Activated T-cell treated with anti-CD3 and anti-CD28 coated beads, Interleukin-2, amount 50 U/mL, for 24 hours (primary cell): ENCODE data around the gene SLC34A2.
"Not testable (repeated sequence)": the region's sequence is repeated elsewhere in the genome, so short reads cannot be mapped to it uniquely, and the experiment has no call there.

Experiments
- DNase-seq: peaks from one replicate; pipeline ENCODE4 v3.0.0-alpha.2; 2020
- H3K27ac Mint-ChIP-seq: 2 replicates; pipeline ENCODE4 v1.8.0; 2020; ENCODE audit warnings: mild to moderate bottlenecking, mixed read lengths
- H3K27me3 Mint-ChIP-seq: 2 replicates; pipeline ENCODE4 v1.8.0; 2020; ENCODE audit warnings: mixed read lengths
- H3K36me3 Mint-ChIP-seq: 2 replicates; pipeline ENCODE4 v1.8.0; 2020; ENCODE audit warnings: low read depth, mixed read lengths
- H3K4me1 Mint-ChIP-seq: 2 replicates; pipeline ENCODE4 v1.8.0; 2020; ENCODE audit warnings: low read depth, mixed read lengths
- H3K4me3 Mint-ChIP-seq: 2 replicates; pipeline ENCODE4 v1.8.0; 2020; ENCODE audit warnings: mild to moderate bottlenecking, moderate library complexity, mixed read lengths
- H3K9me3 Mint-ChIP-seq: 2 replicates; pipeline ENCODE4 v1.8.0; 2020; ENCODE audit warnings: mixed read lengths

SLC34A2 gene

GRCh38 chr4:25650311-25650710, 5.3 kb upstream of the SLC34A2 start:
- no peak for DNase-seq
- Mint-ChIP-seq H3K36me3 (no peaks in the 10 kb centered on the region), H3K27ac (no peak overlapping the region), H3K4me1 (peaks cover 2% of the 10 kb centered on the region), H3K27me3 (peaks cover 18% of the 10 kb centered on the region), H3K9me3 (no peaks in the 10 kb centered on the region), H3K4me3 (no peak overlapping the region)

DNA sequence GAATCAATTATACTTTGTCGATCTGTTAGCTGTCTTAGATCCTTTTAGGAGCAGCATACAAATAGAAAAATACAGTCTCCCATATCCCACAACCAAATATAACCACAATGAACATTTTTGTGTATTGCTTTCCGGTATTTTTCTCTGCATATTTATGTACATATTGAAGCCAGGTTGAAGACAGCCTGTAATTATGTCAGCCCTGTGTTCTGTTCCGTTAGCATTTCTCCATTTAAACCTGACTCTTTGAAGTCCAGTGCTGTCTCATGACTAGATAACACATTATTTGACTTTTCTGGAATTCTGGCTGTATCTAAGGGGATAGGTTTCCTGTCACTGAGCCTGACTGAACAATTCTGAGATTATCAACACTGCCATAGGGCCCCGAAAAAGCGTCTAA, 4.0 kb upstream of the SLC34A2 start:
- H3K4me1 Mint-ChIP-seq, result peaks cover 6% of the 10 kb centered on the region
- peaks cover 28% of the 10 kb centered on the region for H3K27me3 Mint-ChIP-seq
- H3K36me3 Mint-ChIP-seq, result no peaks in the 10 kb centered on the region
- no peak overlapping the region for H3K4me3 Mint-ChIP-seq
- H3K27ac Mint-ChIP-seq, result no peak overlapping the region
- no peaks in the 10 kb centered on the region for H3K9me3 Mint-ChIP-seq
- no peak for DNase-seq

GRCh38 chr4:25654031-25654970, 1.4 kb upstream of the SLC34A2 start:
- Mint-ChIP-seq H3K36me3 (no peaks in the 10 kb centered on the region), H3K27ac (no peak overlapping the region), H3K4me1 (peaks cover 6% of the 10 kb centered on the region), H3K9me3 (no peaks in the 10 kb centered on the region), H3K27me3 (peaks cover 34% of the 10 kb centered on the region), H3K4me3 (no peak overlapping the region)
- DNase-seq, result no peak

DNA sequence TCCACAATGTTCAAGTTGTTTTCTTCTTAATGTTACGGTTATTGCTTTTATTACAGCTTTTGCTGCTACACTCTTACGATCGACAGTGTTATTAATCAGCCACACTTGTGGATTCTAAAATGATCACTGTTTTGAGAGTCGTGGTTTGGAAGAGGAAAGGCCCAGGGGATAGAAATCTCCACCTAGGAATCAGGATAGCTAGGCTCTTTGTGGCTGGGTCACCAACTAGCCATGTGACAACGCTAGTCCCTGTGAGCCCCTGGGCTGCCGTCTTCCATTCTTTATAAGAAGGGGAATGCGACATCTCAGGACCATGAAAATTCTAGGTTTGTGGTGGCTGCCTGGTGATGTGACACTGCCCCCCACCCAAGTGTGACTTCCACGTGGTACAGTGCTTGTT, 380 bp downstream of the SLC34A2 start:
- DNase-seq, result no peak
- Mint-ChIP-seq H3K4me3 (no peak overlapping the region), H3K4me1 (peaks cover 6% of the 10 kb centered on the region), H3K9me3 (no peaks in the 10 kb centered on the region), H3K27me3 (peaks cover 34% of the 10 kb centered on the region), H3K36me3 (no peaks in the 10 kb centered on the region), H3K27ac (no peak overlapping the region)

GRCh38 chr4:25658357-25658771, 2.7 kb downstream of the SLC34A2 start:
- H3K36me3 Mint-ChIP-seq, result no peaks in the 10 kb centered on the region
- peaks cover 33% of the 10 kb centered on the region for H3K27me3 Mint-ChIP-seq
- no peak overlapping the region for H3K27ac Mint-ChIP-seq
- no peak for DNase-seq
- H3K9me3 Mint-ChIP-seq, result no peaks in the 10 kb centered on the region
- no peak overlapping the region for H3K4me3 Mint-ChIP-seq
- H3K4me1 Mint-ChIP-seq, result peaks cover 6% of the 10 kb centered on the region

- H3K36me3 Mint-ChIP-seq, result no peaks in the 10 kb centered on the region
- H3K27me3 Mint-ChIP-seq, result peaks cover 31% of the 10 kb centered on the region
- H3K4me1 Mint-ChIP-seq, result peaks cover 6% of the 10 kb centered on the region
- H3K9me3 Mint-ChIP-seq, result no peaks in the 10 kb centered on the region
- no peak overlapping the region for H3K27ac Mint-ChIP-seq
- DNase-seq, result no peak
- no peak overlapping the region for H3K4me3 Mint-ChIP-seq
Measured at GRCh38 chr4:25658777-25659176, 3.1 kb downstream of the SLC34A2 start.

DNA sequence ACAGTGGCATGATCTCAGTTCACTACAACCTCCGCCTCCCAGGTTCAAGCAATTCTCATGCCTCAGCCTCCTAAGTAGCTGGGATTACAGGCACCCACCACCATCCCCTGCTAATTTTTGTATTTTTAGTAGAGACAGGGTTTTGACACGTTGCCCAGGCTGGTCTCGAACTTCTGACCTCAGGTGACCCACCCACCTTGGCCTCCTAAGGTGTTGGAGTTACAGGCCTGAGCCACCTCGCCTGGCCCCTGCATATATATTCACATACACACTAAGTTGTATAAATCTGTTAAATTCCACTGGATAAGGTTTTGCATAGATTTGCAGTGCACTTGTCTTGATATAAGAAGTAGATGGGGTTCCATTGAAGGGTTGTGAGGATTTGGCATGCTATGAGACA, 5.8 kb downstream of the SLC34A2 start:
- H3K9me3 Mint-ChIP-seq, H3K4me3 Mint-ChIP-seq: not testable (repeated sequence)

GRCh38 chr4:25662306-25662705, 6.7 kb downstream of the SLC34A2 start:
- H3K27ac Mint-ChIP-seq, result no peak overlapping the region
- no peak for DNase-seq
- H3K9me3 Mint-ChIP-seq, result no peaks in the 10 kb centered on the region
- no peak overlapping the region for H3K4me3 Mint-ChIP-seq
- peaks cover 4% of the 10 kb centered on the region for H3K27me3 Mint-ChIP-seq
- H3K36me3 Mint-ChIP-seq, result no peaks in the 10 kb centered on the region
- H3K4me1 Mint-ChIP-seq, result no peaks in the 10 kb centered on the region

More for the DNA sequence above, 5.8 kb downstream of the SLC34A2 start:
- DNase-seq, H3K4me1 Mint-ChIP-seq, H3K27ac Mint-ChIP-seq, H3K36me3 Mint-ChIP-seq: not testable (repeated sequence)
- H3K27me3 Mint-ChIP-seq, result peaks cover 12% of the 10 kb centered on the region

- H3K4me1 Mint-ChIP-seq, result no peaks in the 10 kb centered on the region
- DNase-seq, result no peak
- peaks cover 4% of the 10 kb centered on the region for H3K27me3 Mint-ChIP-seq
- H3K27ac Mint-ChIP-seq, result no peak overlapping the region
- H3K36me3 Mint-ChIP-seq, result no peaks in the 10 kb centered on the region
- no peaks in the 10 kb centered on the region for H3K9me3 Mint-ChIP-seq
- H3K4me3 Mint-ChIP-seq, result no peak overlapping the region
Measured at GRCh38 chr4:25663781-25664180, 8.1 kb downstream of the SLC34A2 start.

DNA sequence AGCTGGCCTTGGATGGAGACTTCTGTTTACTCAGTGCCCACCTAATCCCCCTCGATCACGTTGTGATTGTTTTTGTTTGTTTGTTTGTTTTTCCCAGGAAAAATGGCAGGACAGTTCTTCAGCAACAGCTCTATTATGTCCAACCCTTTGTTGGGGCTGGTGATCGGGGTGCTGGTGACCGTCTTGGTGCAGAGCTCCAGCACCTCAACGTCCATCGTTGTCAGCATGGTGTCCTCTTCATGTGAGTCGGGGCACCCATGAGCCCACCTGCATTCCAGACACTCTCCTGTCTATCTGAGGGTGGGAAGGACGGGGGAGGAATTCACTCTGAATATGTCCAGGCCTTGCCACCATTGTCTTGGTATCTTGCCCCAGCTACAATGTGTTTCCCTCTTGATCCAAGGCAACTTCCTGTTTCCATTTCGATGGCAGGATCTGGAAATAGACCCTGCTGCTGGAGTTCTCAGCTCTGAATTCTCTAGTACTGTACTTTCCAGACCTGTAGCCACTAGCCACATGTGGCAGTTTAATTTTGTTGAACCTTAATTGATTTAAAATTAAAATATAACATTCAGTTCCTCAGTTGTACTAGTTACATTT, 10.5 kb downstream of the SLC34A2 start:
- H3K4me3 Mint-ChIP-seq, result no peak overlapping the region
- no peaks in the 10 kb centered on the region for H3K4me1 Mint-ChIP-seq
- H3K9me3 Mint-ChIP-seq, result no peaks in the 10 kb centered on the region
- peaks cover 4% of the 10 kb centered on the region for H3K27me3 Mint-ChIP-seq
- DNase-seq, result no peak
- H3K36me3 Mint-ChIP-seq, result no peaks in the 10 kb centered on the region
- H3K27ac Mint-ChIP-seq, result no peak overlapping the region

- H3K36me3 Mint-ChIP-seq, result no peaks in the 10 kb centered on the region
Measured at GRCh38 chr4:25667931-25668557, 12.4 kb downstream of the SLC34A2 start.

GRCh38 chr4:25670991-25671390, 15.3 kb downstream of the SLC34A2 start:
- no peak for DNase-seq
- H3K4me3 Mint-ChIP-seq, result no peak overlapping the region
- H3K4me1 Mint-ChIP-seq, result no peaks in the 10 kb centered on the region
- H3K36me3 Mint-ChIP-seq, result no peaks in the 10 kb centered on the region
- H3K27me3 Mint-ChIP-seq, result peaks cover 4% of the 10 kb centered on the region
- H3K27ac Mint-ChIP-seq, result no peak overlapping the region
- no peaks in the 10 kb centered on the region for H3K9me3 Mint-ChIP-seq

More at GRCh38 chr4:25667931-25668557, 12.4 kb downstream of the SLC34A2 start:
- no peak for DNase-seq
- Mint-ChIP-seq H3K27me3 (peaks cover 8% of the 10 kb centered on the region), H3K9me3 (no peaks in the 10 kb centered on the region), H3K4me3 (no peak overlapping the region), H3K27ac (no peak overlapping the region), H3K4me1 (no peaks in the 10 kb centered on the region)

GRCh38 chr4:25672756-25673155, 17.1 kb downstream of the SLC34A2 start:
- Mint-ChIP-seq H3K4me3 (no peak overlapping the region), H3K36me3 (no peaks in the 10 kb centered on the region), H3K27ac (no peak overlapping the region), H3K27me3 (peaks cover 4% of the 10 kb centered on the region), H3K4me1 (no peaks in the 10 kb centered on the region), H3K9me3 (no peaks in the 10 kb centered on the region)
- DNase-seq, result no peak

GRCh38 chr4:25674386-25674785, 18.7 kb downstream of the SLC34A2 start:
- no peak for DNase-seq
- Mint-ChIP-seq H3K4me3 (no peak overlapping the region), H3K27me3 (peaks cover 4% of the 10 kb centered on the region), H3K4me1 (no peaks in the 10 kb centered on the region), H3K27ac (no peak overlapping the region), H3K36me3 (no peaks in the 10 kb centered on the region), H3K9me3 (no peaks in the 10 kb centered on the region)

GRCh38 chr4:25676221-25676620, 20.6 kb downstream of the SLC34A2 start:
- H3K27ac Mint-ChIP-seq, result no peak overlapping the region
- DNase-seq, result no peak
- no peaks in the 10 kb centered on the region for H3K9me3 Mint-ChIP-seq
- peaks cover 4% of the 10 kb centered on the region for H3K27me3 Mint-ChIP-seq
- no peaks in the 10 kb centered on the region for H3K36me3 Mint-ChIP-seq
- no peak overlapping the region for H3K4me3 Mint-ChIP-seq
- H3K4me1 Mint-ChIP-seq, result no peaks in the 10 kb centered on the region
